Measurements from ENCODE around the gene CNN3.

CNN3 gene

DNA sequence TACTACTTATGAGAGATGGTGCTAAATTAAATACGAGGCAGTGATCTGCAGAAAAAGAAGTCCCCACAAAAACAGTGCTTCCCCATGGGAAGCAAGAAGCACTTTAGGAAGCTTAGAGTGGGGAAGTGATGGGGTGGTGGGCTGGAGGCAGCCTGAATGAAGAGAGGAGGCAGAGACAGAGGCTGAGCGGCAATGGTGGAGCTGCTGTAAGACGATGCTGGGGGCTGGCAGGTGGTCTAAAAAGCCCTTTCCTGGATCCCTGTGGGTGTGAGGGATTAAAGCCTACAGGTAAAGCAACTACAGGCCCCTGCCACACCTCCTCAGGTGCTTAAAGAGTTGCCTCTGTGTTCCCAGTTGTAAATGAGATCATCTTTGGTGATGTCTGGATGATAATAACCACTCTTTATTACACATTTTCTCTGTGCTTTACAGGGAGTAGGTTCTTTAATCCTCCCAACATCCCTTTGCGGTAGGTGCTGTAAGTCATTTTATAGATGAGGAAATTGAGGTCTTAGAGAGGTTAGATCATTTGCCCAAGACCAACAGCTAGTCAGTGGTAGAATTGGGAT, 39.2 kb downstream of the CNN3 start:
- DNase-seq (ENCODE audit: low spot score) = no peak

- no peak for DNase-seq (ENCODE audit: low spot score)
Measured at GRCh38 chr1:94887106-94887505, 39.8 kb downstream of the CNN3 start.

DNA sequence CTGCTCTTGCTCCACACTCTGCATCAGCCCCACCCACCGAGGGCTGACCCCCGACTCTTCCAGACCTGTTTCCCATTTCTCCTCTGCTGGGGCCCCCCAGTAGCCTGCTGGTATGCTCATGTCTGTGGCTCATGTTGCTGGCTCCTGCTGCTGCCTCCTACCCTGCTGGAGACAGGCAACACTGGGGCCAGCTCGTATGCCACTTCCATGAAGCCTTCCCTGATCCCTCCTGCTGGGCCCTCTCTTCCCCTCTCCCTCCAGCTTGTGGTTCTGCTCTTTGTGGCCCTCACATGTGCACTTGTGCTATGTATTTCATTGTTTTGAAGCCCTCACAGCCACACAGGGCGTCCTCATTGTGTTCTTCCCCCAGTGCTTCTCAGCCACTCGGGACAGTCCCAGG, 40.5 kb downstream of the CNN3 start:
- no peak for DNase-seq (ENCODE audit: low spot score)

DNA sequence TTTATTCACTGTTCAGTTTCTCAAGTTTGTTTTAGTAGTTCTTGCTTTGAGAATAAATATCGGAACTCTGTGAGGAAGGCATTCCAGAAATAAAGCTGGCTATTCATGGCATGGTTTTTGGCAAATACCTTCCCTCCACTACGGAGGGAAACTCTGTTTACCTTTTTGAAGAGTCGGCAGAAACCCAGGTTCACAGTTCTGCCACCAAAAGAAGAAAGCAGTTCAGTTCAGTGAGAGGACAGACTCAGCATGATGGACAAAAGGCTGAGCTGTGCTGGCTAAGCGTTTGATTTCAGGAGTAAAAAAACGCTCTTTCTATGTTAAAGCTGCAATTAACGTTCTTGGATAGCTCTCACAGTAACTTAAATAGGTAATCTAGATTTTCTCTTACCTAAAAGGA, 42.4 kb downstream of the CNN3 start:
- no peak for DNase-seq (ENCODE audit: low spot score)

GRCh38 chr1:94884106-94884505, 42.8 kb downstream of the CNN3 start:
- DNase-seq (ENCODE audit: low spot score) = no peak

GRCh38 chr1:94883691-94884090, 43.2 kb downstream of the CNN3 start:
- DNase-seq (ENCODE audit: low spot score) = no peak

- no peak for DNase-seq (ENCODE audit: low spot score)
Measured at GRCh38 chr1:94878329-94878728, 48.6 kb downstream of the CNN3 start.

DNA sequence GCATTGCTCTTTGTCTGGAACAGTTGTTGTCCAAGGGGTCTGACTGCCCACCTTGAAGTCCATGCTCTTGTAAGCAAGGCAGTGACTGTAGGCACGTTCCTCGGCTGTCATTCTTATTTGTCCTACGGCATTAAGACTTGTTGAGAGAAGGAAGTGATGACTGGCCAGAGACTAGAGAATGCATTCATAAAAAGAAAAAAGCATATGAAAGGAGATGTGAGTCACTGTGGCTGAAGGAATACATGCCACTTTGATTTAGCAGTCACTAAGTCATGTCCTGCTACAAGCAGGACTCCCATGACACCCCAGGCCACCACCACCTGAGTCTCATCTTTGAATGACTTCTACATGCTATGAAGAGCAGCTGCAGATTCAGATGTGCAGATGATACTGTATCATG, 50.5 kb downstream of the CNN3 start:
- no peak for DNase-seq (ENCODE audit: low spot score)

DNA sequence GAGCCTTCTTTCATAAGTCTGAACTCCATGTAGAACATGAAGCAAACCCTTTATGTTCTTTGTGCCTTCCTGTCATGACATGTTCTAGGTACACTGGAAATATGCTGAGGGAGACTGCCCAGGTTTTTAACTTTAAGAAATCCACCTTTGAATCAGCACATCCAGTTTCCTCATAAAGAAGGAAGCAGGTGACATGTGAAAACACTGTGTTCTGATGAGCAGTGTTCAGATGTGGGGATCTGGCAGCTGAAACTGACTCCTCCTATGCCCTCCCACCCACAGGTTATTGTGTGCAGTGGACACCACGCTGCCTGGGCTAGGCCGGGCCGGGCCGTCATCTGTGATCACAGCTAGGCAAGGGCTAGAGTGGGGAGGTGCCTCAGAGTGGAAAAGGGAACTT, 51.1 kb downstream of the CNN3 start:
- no peak for DNase-seq (ENCODE audit: low spot score)

DNA sequence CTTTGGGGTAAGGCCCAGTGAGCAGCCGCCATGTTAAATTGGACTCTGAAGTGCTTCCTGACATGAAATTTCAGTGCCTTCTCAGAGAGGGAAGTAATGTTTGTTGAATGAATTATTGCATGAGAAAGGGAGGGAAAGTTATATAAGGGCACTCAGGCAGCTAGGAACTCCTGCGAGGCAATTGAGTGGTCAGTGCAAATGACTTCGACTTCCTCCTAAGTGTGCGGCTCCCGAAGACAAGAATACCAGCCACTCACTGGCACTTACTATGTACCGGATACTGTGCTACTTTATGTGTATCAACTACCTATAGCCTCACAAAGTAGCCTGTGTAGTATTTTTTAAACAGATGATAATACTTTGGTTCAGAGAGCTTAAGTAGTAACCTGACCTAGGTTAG, 52.5 kb downstream of the CNN3 start:
- DNase-seq (ENCODE audit: low spot score) = no peak

GRCh38 chr1:94873520-94874351, 53.2 kb downstream of the CNN3 start:
- DNase-seq (ENCODE audit: low spot score) = no peak

- DNase-seq (ENCODE audit: low spot score) = no peak
Measured at GRCh38 chr1:94872771-94873495, 54.0 kb downstream of the CNN3 start.

DNA sequence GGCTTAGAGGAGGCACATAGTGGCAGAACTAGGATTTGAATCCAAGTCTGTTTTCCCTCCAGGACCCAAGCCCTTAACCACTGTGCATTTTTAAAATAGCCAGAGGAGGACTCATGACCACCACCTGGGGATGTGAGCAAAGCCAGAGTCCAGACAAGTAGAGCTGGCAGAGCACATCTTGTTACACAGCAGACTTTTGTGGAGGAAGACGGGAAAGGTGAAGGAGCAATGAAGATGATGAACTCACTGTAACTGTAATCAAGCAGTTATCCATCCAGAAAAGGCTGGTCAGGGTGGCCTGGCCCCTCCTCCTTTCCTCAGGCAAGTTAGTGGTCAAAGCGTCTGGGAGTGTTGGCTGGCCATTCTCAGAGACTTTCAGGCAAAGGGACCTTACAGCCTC, 55.9 kb downstream of the CNN3 start:
- no peak for DNase-seq (ENCODE audit: low spot score)

DNA sequence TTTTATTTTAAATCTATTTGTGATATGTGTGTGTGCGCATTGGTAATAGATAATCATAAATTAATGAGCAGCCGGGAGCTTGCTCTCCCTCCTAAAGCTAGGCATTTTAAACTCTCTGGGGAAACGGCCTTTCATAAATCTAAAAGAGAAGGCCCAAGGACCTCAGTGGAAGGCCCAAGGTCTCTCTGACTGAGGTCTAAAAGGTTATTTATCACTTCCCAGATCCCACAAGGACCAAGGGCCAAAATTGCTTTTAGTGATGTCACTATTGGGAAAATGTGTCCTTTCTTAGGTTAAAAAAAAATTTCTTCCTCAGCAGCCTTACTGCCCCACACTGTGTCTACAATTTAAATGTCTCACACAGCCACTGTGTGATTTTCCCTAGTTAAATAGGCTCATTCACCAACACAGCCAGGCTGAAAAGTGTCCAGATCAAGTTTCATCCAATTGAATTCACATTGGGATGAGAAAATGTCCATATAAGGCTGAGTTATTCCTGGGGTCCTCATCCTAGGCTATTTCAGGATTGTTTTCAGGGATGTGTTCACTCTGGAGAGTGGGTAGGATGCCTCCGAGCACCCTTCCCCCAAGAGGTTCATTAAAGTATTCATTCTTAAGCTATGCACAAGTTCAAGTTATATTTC, 60.6 kb downstream of the CNN3 start:
- DNase-seq (ENCODE audit: low spot score) = no peak

- no peak for DNase-seq (ENCODE audit: low spot score)
Measured at GRCh38 chr1:94865360-94865759, 61.5 kb downstream of the CNN3 start.

GRCh38 chr1:94864821-94865220, 62.1 kb downstream of the CNN3 start:
- no peak for DNase-seq (ENCODE audit: low spot score)

- DNase-seq (ENCODE audit: low spot score) = no peak
Measured at GRCh38 chr1:94863919-94864318, 63.0 kb downstream of the CNN3 start.

- no peak for DNase-seq (ENCODE audit: low spot score)
Measured at GRCh38 chr1:94863297-94863911, 63.5 kb downstream of the CNN3 start.

DNA sequence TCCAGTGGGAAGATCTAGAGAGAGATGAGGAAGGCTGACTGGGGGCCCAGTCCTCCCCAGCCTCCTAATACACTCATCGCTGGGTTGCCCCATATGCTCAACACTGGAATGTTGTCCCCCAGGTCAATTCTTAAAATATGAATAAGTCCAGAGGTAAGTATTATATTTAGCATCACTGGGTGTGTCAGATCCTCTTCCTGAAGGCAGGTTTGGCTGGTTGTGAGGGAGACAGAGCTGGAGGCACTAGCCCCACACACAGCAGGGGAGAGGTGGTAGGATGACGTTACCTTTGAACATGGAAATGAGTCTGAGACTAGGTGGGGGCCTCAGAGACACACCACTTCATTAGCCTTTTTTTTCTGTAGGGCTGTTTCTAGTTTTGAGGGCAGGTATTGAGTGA, 64.2 kb downstream of the CNN3 start:
- no peak for DNase-seq (ENCODE audit: low spot score)

DNA sequence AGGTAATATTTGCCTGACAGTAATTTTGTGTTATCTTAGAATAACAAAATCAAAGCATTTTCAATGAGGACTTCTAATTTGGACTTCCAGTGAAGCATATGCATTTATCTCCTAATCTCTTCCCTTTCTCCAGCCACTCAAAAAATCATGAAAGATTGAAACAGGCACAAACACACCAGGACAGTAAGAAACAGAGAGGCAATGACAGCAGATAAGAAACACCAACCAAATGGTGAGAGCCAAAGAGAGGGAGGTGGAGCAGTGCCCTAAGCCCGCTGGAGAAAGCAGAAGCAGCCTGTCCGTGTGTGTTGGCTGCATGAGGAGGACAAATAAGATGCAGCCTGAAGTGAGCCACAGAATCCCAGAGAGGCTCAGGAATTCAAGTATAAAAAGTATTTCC, 67.7 kb downstream of the CNN3 start:
- no peak for DNase-seq (ENCODE audit: low spot score)

GRCh38 chr1:94858276-94858675, 68.6 kb downstream of the CNN3 start:
- DNase-seq (ENCODE audit: low spot score) = no peak

DNA sequence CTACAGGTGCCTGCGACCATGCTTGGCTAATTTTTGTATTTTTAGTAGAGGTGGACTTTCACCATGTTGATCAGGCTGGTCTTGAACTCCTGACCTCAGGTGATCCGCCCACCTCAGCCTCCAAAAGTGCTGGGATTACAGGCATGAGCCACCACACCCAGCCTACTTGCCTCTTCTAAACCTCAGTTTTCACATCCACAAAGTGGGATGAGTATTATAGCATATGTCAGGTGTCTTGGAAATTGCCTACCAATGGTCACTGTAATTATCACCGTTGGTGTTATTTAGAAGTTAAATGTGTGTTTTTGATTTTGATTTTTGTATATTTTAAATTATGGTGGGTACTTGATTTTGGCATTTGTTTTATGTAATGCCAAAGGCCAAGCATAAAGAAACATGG, 70.0 kb downstream of the CNN3 start:
- DNase-seq (ENCODE audit: low spot score) = no peak
